Kidney epithelial cell (primary cell): ENCODE measurements around the gene CMSS1. TPM values are rescaled to one million over a fixed set of nuclear protein-coding genes. Genes with fewer than 3 reads are reported as not detected.
A peak's percentile ranks its signal among the peaks of the same experiment; 100 is the strongest.
"Not testable (repeated sequence)": the region's sequence is repeated elsewhere in the genome, so short reads cannot be mapped to it uniquely, and the experiment has no call there.

ENCODE experiments used
- DNase-seq: peaks from one replicate; pipeline ENCODE4 v3.0.0-alpha.2; 2010; ENCODE audit warnings: low read depth
- H3K27me3 ChIP-seq: 2 replicates; pipeline ENCODE4 v1.6.0; 2011; ENCODE audit warnings: low read length; ENCODE audit not compliant: control insufficient read depth, insufficient read depth
- H3K36me3 ChIP-seq: 2 replicates; pipeline ENCODE4 v1.5.1; 2011; ENCODE audit warnings: low read length; ENCODE audit not compliant: control insufficient read depth, insufficient read depth
- H3K4me3 ChIP-seq: 2 replicates; pipeline ENCODE4 v1.5.1; 2011; ENCODE audit warnings: low read depth, mild to moderate bottlenecking, control low read depth, low read length
- total RNA-seq: library from RNA; depleted of rRNA; stranded (reverse); fragments of >200 nt; gene quantifications from 2 replicates; pipeline ENCODE4 v1.2.3, GENCODE V29; 2015
- TF ChIP-seq, protein P1 (sequence below): IDR thresholded peaks from 2 replicates; pipeline ENCODE4 v1.5.1; 2011; ENCODE audit warnings: mild to moderate bottlenecking, moderate library complexity, low read length, control low read depth, inconsistent platforms; ENCODE audit not compliant: insufficient read depth, poor library complexity, severe bottlenecking

CMSS1 gene
- total RNA-seq, 1 donor from 2014 or later, result 36.9 TPM

- Histone ChIP-seq H3K27me3 (no peaks in the 10 kb centered on the region), H3K36me3 (no peaks in the 10 kb centered on the region), H3K4me3 (no peak overlapping the region)
- TF ChIP-seq, protein P1, sequence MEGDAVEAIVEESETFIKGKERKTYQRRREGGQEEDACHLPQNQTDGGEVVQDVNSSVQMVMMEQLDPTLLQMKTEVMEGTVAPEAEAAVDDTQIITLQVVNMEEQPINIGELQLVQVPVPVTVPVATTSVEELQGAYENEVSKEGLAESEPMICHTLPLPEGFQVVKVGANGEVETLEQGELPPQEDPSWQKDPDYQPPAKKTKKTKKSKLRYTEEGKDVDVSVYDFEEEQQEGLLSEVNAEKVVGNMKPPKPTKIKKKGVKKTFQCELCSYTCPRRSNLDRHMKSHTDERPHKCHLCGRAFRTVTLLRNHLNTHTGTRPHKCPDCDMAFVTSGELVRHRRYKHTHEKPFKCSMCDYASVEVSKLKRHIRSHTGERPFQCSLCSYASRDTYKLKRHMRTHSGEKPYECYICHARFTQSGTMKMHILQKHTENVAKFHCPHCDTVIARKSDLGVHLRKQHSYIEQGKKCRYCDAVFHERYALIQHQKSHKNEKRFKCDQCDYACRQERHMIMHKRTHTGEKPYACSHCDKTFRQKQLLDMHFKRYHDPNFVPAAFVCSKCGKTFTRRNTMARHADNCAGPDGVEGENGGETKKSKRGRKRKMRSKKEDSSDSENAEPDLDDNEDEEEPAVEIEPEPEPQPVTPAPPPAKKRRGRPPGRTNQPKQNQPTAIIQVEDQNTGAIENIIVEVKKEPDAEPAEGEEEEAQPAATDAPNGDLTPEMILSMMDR, result no peak
- DNase-seq, result no peak
These were observed 271.2 kb downstream of the CMSS1 start for GRCh38 chr3:100088735-100089368.

GRCh38 chr3:100089812-100090668, 272.4 kb downstream of the CMSS1 start:
- TF ChIP-seq, protein P1, result peak; percentile 64
- no peak for DNase-seq
- no peaks in the 10 kb centered on the region for H3K36me3 ChIP-seq
- H3K4me3 ChIP-seq, result no peak overlapping the region
- no peaks in the 10 kb centered on the region for H3K27me3 ChIP-seq

GRCh38 chr3:100090669-100091005, 273.0 kb downstream of the CMSS1 start:
- Histone ChIP-seq H3K36me3 (no peaks in the 10 kb centered on the region), H3K4me3 (no peak overlapping the region), H3K27me3 (no peaks in the 10 kb centered on the region)
- DNase-seq, result no peak
- TF ChIP-seq, protein P1, result no peak

DNA sequence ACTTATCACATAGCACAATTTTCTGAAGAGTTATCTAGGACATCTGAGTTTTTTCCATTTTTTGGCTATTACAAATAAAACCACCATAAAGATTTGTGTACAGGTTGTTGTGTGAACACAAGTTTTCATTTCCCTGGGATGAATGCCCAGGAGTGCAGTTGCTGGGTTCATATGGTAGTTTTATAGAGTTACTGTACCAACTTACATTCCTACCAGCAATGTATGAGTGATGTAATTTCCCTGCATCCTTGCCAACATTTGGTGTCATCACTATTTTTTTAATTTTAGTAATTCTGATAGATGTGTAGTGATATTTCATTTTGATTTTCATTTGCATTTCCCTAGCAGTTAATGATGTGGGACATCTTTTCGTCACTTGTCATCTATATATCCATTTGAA, 276.2 kb downstream of the CMSS1 start:
- DNase-seq, result no peak
- Histone ChIP-seq H3K27me3 (no peaks in the 10 kb centered on the region), H3K4me3 (no peak overlapping the region), H3K36me3 (no peaks in the 10 kb centered on the region)
- TF ChIP-seq, protein P1, result no peak

DNA sequence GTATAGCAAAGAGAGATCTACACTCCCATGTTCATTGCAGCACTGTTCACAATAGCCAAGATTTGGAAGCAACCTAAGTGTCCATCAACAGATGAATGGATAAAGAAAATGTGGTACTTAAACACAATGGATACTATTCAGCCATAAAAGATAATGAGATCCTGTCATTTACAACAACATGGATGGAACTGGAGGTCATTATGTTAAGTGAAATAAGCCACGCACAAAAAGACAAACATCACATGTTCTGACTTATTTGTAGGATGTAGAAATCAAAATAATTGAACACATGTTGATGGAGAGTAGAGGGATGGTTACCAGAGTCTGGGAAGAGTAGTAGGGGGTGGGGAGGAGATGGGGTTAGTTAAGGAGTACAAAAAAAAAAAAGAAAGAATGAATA, 278.6 kb downstream of the CMSS1 start:
- not testable (repeated sequence) for H3K36me3 ChIP-seq, H3K4me3 ChIP-seq, DNase-seq, H3K27me3 ChIP-seq

DNA sequence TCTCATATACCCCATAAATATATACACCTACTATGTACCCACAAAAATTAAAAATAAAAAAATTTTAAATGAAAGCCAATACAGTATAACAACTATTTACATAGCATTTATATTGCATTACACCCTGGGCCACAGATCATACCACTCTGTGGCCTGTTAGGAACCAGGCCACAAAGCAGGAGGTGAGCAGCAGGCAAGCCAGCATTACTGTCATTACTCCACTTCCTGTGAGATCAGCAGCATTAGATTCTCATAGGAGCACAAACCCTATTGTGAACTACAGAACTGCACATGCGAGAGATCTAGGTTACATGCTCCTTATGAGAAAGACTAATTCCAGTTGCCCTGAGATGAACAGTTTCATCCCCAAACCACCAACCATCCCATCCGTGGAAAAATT, 279.2 kb downstream of the CMSS1 start:
- Histone ChIP-seq H3K36me3 (no peaks in the 10 kb centered on the region), H3K4me3 (no peak overlapping the region), H3K27me3 (no peaks in the 10 kb centered on the region)
- TF ChIP-seq, protein P1, result no peak
- DNase-seq, result no peak
